GM21423 (cell line): ENCODE measurements around the gene DIS3L.
A peak's percentile ranks its signal among the peaks of the same experiment; 100 is the strongest.
"Not testable (repeated sequence)": the region's sequence is repeated elsewhere in the genome, so short reads cannot be mapped to it uniquely, and the experiment has no call there.

Source experiments
- ATAC-seq: cut with Tn5 transposase; IDR thresholded peaks from one replicate; pipeline ENCODE4 v1.9.1; 2021; ENCODE audit warnings: mild to moderate bottlenecking, moderate library complexity; ENCODE audit not compliant: unreplicated experiment

The DIS3L gene

DNA sequence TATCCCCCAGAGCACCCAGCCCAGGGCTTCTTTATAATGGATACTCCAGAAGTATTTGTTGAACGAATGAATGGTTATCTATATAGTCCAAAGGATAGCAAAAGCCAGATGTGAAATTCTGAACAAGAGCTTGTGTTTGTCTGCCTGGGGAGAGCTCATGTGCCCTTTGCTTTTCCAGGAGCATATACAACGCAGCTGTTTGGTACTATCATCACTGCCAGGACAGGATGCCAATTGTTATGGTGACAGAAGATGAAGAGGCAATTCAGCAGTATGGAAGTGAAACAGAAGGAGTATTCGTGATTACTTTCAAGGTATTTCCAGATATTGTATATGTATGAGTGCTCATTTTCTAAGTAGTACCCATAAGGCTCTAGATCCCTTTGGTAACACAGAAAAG, 15.2 kb downstream of the DIS3L start:
- no peak for ATAC-seq

- ATAC-seq, result no peak
Observed at GRCh38 chr15:66309828-66310227, 16.5 kb downstream of the DIS3L start.

GRCh38 chr15:66310786-66311185, 17.4 kb downstream of the DIS3L start:
- no peak for ATAC-seq

- no peak for ATAC-seq
Observed at GRCh38 chr15:66312144-66312543, 18.8 kb downstream of the DIS3L start.

DNA sequence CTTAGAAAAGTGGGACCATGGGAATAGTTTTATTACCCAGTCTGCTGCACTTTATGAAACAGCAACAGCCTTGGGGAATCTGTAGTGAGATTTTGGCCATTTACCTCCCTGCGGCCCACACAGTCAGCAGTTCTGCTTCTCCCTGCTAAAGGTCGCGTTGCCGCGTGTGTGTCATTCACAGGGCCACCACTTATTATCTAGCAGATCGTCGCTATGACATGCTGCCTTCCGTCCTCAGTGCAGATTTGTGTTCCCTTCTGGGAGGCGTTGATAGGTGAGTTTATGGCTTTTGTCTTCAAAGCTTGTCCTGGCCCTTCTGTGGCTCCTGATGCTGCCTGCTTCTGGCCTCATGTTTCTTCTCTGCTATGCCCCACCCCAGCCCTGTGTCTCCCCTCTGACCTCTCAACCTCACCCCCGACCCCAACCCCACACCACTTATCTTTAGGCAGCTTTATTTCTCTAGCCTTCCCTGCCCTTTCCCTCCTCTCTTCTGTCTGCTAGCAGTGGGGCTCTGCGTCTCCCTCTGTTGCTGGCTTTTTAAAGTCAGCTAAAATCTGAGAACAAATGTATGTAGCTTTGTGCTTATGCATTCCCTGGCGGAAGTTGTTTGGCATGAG, 30.1 kb downstream of the DIS3L start:
- ATAC-seq, result no peak

DNA sequence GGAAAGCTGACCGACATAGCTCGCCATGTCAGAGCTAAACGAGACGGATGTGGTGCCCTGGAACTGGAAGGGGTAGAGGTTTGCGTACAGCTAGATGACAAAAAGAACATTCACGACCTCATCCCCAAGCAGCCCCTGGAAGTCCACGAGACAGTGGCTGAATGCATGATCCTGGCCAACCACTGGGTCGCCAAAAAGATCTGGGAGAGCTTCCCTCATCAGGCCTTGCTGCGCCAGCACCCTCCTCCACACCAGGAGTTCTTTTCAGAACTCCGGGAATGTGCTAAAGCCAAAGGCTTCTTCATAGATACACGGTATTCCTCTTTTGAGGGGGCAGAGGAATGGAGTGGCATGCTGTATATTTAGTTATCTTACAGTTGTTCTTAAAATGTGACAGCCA, 32.7 kb downstream of the DIS3L start:
- no peak for ATAC-seq

GRCh38 chr15:66327736-66328135, 34.4 kb downstream of the DIS3L start:
- no peak for ATAC-seq

GRCh38 chr15:66328771-66329170, 35.4 kb downstream of the DIS3L start:
- no peak for ATAC-seq

DNA sequence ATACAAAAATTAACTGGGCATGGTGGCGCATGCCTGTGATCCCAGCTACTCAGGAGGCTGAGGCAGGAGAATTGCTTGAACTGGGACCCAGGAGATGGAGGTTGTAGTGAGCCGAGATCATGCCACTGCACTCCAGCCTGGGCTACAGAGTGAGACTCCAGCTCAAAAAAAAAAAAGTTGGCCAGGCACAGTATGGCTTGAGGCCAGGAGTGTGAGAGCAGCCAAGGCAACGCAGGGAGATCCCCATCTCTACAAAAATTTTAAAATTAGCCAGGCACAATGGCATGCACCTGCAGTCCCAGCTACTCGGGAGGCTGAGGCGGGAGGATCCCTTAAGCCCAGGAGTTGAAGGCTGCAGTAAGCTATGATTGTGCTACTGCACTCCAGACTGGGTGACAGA, 55.2 kb downstream of the DIS3L start:
- ATAC-seq, result not testable (repeated sequence)

GRCh38 chr15:66356077-66356358, 62.6 kb downstream of the DIS3L start:
- peak; percentile 17 for ATAC-seq

DNA sequence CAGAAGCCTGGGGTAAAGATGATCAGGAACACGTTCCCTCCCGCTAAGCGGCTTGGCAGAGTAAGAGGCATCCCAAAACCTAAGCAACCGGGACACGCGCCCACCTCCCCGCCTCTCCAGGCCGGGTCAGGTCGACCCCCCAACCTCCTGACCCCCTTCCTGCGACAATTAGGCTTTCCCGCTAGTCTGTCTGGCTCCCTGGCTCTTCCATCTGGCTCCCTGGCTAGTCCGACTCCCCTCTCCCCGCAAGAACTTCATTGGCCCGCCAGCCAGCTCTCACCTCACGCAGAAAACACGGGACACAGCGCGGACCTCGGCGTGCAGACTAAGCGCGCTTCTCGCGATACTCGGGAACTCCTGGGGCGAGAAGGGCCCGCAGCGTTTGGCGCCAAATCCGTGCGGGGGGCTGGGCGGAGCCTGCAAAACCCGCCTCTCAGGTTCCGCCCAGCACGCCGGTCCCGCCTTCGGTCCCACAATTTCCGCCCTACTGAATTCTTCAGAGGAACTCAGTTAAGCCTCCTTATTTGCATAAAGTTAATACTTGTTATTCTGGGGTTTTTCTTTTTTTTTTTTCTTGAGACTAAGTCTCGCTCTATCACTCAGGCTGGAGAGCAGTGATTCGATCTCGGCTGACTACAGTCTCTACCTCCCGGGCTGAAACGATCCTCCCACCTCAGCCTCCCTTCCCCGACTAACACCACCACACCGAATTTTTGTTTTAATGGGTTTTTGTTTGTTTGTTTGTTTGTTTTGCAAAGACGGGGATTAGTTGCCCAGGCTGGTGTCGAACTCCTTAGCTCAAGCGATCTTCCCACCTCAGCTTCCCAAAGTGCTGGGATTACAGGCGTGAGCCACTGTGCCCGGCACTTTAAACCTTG, 63.2 kb downstream of the DIS3L start, which contains the start of gene TIPIN:
Gene TIPIN, minus strand, starts transcription at position 327 of the 878 bp plus-strand sequence. CDS start 3,738 bp downstream, outside the sequence.
- ATAC-seq, result peak; percentile 94

GRCh38 chr15:66359740-66360139, 66.4 kb downstream of the DIS3L start:
- no peak for ATAC-seq

DNA sequence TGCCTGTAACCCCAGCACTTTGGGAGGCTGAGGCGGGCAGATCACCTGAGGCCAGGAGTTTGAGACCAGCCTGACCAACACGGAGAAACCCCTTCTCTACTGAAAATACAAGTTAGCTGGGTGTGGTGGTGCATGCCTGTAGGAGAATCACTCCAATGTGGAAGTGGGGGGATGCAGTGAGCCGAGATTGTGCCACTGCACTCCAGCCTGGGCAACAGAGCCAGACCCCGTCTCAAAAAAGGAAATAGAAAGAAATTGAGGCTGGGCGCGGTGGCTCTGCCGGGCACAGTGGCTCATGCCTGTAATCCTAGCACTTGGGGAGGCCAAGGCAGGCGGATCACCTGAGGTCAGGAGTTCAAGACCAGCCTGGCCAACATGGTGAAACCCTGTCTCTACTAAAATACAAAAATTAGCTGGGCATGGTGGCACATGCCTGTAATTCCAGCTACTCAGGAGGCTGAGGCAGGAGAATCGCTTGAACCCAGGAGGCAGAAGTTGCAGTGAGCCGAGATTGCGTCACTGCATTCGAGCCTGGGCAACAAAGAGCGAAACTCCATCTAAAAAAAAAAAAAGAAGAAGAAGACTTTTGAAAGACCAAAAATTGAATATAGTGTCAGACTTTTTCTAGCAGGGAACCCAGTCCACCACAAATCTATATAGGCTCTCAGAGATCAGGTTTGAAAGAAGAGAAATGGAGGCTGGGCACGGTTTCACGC, 68.5 kb downstream of the DIS3L start:
- not testable (repeated sequence) for ATAC-seq

- no peak for ATAC-seq
Observed at GRCh38 chr15:66362776-66363175, 69.4 kb downstream of the DIS3L start.

- no peak for ATAC-seq
Observed at GRCh38 chr15:66364944-66365528, 71.7 kb downstream of the DIS3L start.

- no peak for ATAC-seq
Observed at GRCh38 chr15:66369773-66370651, 76.6 kb downstream of the DIS3L start.

GRCh38 chr15:66374179-66374578, 80.8 kb downstream of the DIS3L start:
- no peak for ATAC-seq

GRCh38 chr15:66378814-66379430, 85.6 kb downstream of the DIS3L start:
- ATAC-seq, result no peak

- ATAC-seq, result not testable (repeated sequence)
Observed at GRCh38 chr15:66381376-66381775, 88.0 kb downstream of the DIS3L start.
